Measurements from ENCODE around the gene NMD3. TPM values are rescaled to one million over a fixed set of nuclear protein-coding genes. Genes with fewer than 3 reads are reported as not detected.

Gene NMD3
- total and polyA plus RNA-seq, 12 donors, result 22.2 to 76.9 (median 61.4) TPM

GRCh38 chr3:161230621-161231171, 9.6 kb downstream of the NMD3 start:
- ATAC-seq (peak in 5 of 8 donors; percentile 33 to 76 (median 44)), DNase-seq (no peak)
- TF ChIP-seq CTCF (IDR thresholded peaks at IDR 0.05), result no peak
- H3K9me3 ChIP-seq, result no peaks in the 10 kb centered on the region
- intact Hi-C loops (cut with DNase I), result no loop called here
- no peaks in the 10 kb centered on the region for H3K27me3 ChIP-seq
- WGBS, 2 donors, result 77 to 88% methylated on average over 2 of the region's 2 CpGs
- peaks cover 0 to 47% (median 17%) of the 10 kb centered on the region in 9 donors for H3K4me1 ChIP-seq
- H3K4me3 ChIP-seq, result no peak overlapping the region
- peaks cover 0 to 99% (median 44%) of the 10 kb centered on the region in 9 donors for H3K36me3 ChIP-seq
- H3K27ac ChIP-seq, result peak overlapping the region in 1 of 10 donors; percentile 30

GRCh38 chr3:161231861-161232260, 10.8 kb downstream of the NMD3 start:
- ATAC-seq (peak in 2 of 8 donors; percentile 17 to 22), DNase-seq (no peak)
- TF ChIP-seq CTCF (IDR thresholded peaks at IDR 0.05), result no peak
- intact Hi-C loops (cut with DNase I), result no loop called here
- H3K27me3 ChIP-seq, result no peaks in the 10 kb centered on the region
- 94 to 96% methylated on average over 2 of the region's 2 CpGs for WGBS, 2 donors
- peaks cover 0 to 99% (median 51%) of the 10 kb centered on the region in 9 donors for H3K36me3 ChIP-seq
- H3K4me1 ChIP-seq, result peaks cover 0 to 40% (median 12%) of the 10 kb centered on the region in 9 donors
- H3K9me3 ChIP-seq, result no peaks in the 10 kb centered on the region
- no peak overlapping the region for H3K27ac ChIP-seq
- no peak overlapping the region for H3K4me3 ChIP-seq

DNA sequence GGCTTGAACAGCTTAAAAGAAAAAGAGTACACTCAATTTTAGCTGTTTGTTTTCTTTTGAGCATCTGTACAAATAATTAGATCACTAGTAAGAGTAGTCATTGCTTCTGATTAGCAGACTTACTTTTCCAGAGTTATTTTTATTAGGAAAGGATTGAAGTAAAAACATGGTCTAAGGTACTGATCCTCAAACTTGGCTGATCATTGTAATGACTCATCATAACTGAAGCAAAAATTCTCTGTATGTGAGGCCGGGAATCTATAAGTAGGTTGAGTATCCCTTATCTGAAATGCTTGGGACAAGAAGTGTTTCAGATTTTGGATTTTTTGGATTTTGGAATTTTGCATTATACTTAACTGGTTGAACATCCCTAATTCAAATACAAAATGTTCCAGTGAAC, 12.4 kb downstream of the NMD3 start:
- Histone ChIP-seq H3K27ac (no peak overlapping the region), H3K27me3 (no peaks in the 10 kb centered on the region), H3K4me1 (peaks cover 0 to 40% (median 12%) of the 10 kb centered on the region in 9 donors), H3K36me3 (peaks cover 0 to 98% (median 37%) of the 10 kb centered on the region in 9 donors), H3K9me3 (no peaks in the 10 kb centered on the region), H3K4me3 (no peak overlapping the region)
- TF ChIP-seq CTCF (IDR thresholded peaks at IDR 0.05), result no peak
- DNase-seq, result no peak
- WGBS, 2 donors, result 85 to 90% methylated on average over 1 of the region's 1 CpG
- intact Hi-C loops (cut with DNase I), result no loop called here
- no peak for ATAC-seq

DNA sequence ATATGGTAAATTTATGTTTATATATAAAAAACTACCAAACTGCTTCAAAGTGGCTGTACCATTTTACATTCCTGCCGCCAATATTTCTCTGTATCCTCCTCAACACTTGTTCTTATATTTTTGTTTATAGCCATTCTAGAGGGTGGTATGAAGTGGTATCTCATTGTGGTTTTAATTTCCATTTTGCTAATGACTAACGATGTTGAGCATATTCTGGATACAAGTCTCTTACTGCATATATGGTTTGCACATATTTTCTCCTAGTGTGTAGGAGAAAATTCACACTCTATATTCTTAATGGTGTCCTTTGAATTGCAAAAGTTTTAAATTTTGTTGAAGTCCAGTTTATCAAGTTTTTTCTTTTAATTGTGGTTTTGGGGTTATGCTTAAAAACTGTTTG, 15.1 kb downstream of the NMD3 start:
- Histone ChIP-seq H3K36me3 (peaks cover 0 to 99% (median 49%) of the 10 kb centered on the region in 9 donors), H3K4me3 (no peak overlapping the region), H3K27ac (no peak overlapping the region), H3K9me3 (no peaks in the 10 kb centered on the region), H3K4me1 (peaks cover 0 to 21% (median 8%) of the 10 kb centered on the region in 9 donors), H3K27me3 (no peaks in the 10 kb centered on the region)
- 94 to 97% methylated on average over 2 of the region's 2 CpGs for WGBS, 2 donors
- no peak for TF ChIP-seq CTCF (IDR thresholded peaks at IDR 0.05)
- intact Hi-C loops (cut with DNase I), result no loop called here
- DNase-seq (no peak), ATAC-seq (no peak)

Measured in heart right ventricle (tissue), 16 donors.